Measurements from ENCODE around the gene HM13. TPM values are rescaled to one million over a fixed set of nuclear protein-coding genes. Genes with fewer than 3 reads are reported as not detected.

HM13 gene
- total and polyA plus RNA-seq, 2 of the 13 experiments (the other 11 are each of a cell fraction or from before 2014, with no cell fraction given), result 118 to 243 TPM

DNA sequence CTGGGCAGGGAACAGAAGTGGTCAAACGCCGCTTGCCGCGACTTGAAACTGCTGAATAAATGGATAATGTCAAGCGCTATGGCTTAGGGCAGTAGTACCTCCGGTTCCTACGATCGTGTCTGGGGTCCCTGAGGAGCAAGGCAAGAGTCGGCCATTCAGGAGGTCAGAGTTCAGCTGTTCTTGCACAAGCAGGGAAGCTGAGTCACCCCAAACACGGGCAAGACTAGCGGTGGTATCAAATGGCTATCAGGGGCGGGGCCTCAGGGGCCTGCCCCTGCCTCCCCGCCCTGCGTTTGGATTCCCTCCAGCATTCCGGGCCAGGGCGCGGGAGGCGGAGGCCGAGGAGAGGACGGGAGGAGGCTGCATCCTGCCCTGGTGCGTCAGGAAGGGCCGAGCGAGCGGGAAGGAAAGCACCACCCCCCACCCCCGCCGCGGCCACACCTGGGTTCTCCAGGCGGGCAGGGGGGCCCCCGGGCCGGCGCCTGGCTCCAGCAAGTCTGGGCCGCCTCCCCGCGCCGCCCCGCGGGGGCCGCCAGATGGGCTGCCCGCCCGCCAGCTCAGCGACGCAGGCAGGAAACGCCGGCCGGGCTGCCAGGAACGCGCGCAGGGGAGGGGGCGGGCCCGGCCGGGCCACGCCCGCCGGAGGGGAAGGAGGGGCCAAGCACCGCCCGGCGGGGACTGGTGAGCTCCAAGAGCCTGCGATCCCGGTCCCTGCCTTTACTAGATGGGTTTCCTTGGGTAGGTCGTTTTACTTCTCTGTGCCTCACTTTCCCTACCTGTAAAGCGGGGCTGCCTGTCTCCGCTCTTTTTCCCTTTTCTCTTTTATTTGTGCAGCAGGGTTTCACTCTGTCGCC, 58.7 kb downstream of the HM13 start (continued):
- TF ChIP-seq DMAP1 (CRISPR knock-in tag; IDR thresholded peaks at IDR 0.05), result peak; percentile 89
- peak; percentile 88 for TF ChIP-seq FOXA3 (CRISPR knock-in tag; IDR thresholded peaks at IDR 0.05)
- peak; percentile 56; the same call in 1 of the 2 replicates for TF ChIP-seq ZSCAN12 (CRISPR knock-in tag; IDR thresholded peaks at IDR 0.05)
- TF ChIP-seq, protein P1, sequence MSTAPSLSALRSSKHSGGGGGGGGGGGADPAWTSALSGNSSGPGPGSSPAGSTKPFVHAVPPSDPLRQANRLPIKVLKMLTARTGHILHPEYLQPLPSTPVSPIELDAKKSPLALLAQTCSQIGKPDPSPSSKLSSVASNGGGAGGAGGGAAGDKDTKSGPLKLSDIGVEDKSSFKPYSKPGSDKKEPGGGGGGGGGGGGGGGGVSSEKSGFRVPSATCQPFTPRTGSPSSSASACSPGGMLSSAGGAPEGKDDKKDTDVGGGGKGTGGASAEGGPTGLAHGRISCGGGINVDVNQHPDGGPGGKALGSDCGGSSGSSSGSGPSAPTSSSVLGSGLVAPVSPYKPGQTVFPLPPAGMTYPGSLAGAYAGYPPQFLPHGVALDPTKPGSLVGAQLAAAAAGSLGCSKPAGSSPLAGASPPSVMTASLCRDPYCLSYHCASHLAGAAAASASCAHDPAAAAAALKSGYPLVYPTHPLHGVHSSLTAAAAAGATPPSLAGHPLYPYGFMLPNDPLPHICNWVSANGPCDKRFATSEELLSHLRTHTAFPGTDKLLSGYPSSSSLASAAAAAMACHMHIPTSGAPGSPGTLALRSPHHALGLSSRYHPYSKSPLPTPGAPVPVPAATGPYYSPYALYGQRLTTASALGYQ (CRISPR knock-in tag; IDR thresholded peaks at IDR 0.05), result peak; percentile 95; the same call in 1 of the 2 replicates
- peak; percentile 74; the same call in 1 of the 2 replicates for TF ChIP-seq ZNF816 (CRISPR knock-in tag; IDR thresholded peaks at IDR 0.05; ENCODE audit: borderline replicate concordance)
- TF ChIP-seq ZNF777 (CRISPR knock-in tag; IDR thresholded peaks at IDR 0.05), result peak; percentile 23; the same call in 1 of the 2 replicates
- TF ChIP-seq ZNF577 (CRISPR knock-in tag; IDR thresholded peaks at IDR 0.05; ENCODE audit: borderline replicate concordance, low read depth), result 0 out of 2 replicates have a peak, but pooled peaks have one; percentile 86
- TF ChIP-seq KMT2B (CRISPR knock-in tag; IDR thresholded peaks at IDR 0.05), result peak; percentile 62
- peak; percentile 99 for TF ChIP-seq FIP1L1 (IDR thresholded peaks at IDR 0.05; ENCODE audit: borderline replicate concordance, insufficient read depth, low read depth, low read length)
- 0 out of 2 replicates have a peak, but pooled peaks have one; percentile 72 for TF ChIP-seq BATF2 (CRISPR knock-in tag; IDR thresholded peaks at IDR 0.05)
- TF ChIP-seq MAX (IDR thresholded peaks at IDR 0.05), result peak; percentile 82
- TF ChIP-seq SRY (CRISPR knock-in tag; IDR thresholded peaks at IDR 0.05), result no peak; the same call in 1 of the 2 replicates
- TF ChIP-seq, protein P2, sequence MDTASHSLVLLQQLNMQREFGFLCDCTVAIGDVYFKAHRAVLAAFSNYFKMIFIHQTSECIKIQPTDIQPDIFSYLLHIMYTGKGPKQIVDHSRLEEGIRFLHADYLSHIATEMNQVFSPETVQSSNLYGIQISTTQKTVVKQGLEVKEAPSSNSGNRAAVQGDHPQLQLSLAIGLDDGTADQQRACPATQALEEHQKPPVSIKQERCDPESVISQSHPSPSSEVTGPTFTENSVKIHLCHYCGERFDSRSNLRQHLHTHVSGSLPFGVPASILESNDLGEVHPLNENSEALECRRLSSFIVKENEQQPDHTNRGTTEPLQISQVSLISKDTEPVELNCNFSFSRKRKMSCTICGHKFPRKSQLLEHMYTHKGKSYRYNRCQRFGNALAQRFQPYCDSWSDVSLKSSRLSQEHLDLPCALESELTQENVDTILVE (CRISPR knock-in tag; IDR thresholded peaks at IDR 0.05), result peak; percentile 96
- TF ChIP-seq PBX2 (CRISPR knock-in tag; IDR thresholded peaks at IDR 0.05), result no peak
- TF ChIP-seq ZNF160 (CRISPR knock-in tag; IDR thresholded peaks at IDR 0.05), result peak; percentile 75; the same call in 1 of the 2 replicates
- TF ChIP-seq ZNF142 (CRISPR knock-in tag; IDR thresholded peaks at IDR 0.05), result peak; percentile 82
- no peak for TF ChIP-seq ZNF260 (CRISPR knock-in tag; IDR thresholded peaks at IDR 0.05; ENCODE audit: borderline replicate concordance, low read depth)

Data from HepG2 (cell line).